ENCODE data around the gene GPATCH8.

- TF ChIP-seq SP7 (tag by site-specific recombination; IDR thresholded peaks at IDR 0.05) (no peak), PATZ1 (tag by site-specific recombination; IDR thresholded peaks at IDR 0.05) (no peak)
Observed at GRCh38 chr17:44379887-44380286, 123.3 kb downstream of the GPATCH8 start.
